ENCODE measurements around the gene EDIL3.

- TF ChIP-seq, protein P1, sequence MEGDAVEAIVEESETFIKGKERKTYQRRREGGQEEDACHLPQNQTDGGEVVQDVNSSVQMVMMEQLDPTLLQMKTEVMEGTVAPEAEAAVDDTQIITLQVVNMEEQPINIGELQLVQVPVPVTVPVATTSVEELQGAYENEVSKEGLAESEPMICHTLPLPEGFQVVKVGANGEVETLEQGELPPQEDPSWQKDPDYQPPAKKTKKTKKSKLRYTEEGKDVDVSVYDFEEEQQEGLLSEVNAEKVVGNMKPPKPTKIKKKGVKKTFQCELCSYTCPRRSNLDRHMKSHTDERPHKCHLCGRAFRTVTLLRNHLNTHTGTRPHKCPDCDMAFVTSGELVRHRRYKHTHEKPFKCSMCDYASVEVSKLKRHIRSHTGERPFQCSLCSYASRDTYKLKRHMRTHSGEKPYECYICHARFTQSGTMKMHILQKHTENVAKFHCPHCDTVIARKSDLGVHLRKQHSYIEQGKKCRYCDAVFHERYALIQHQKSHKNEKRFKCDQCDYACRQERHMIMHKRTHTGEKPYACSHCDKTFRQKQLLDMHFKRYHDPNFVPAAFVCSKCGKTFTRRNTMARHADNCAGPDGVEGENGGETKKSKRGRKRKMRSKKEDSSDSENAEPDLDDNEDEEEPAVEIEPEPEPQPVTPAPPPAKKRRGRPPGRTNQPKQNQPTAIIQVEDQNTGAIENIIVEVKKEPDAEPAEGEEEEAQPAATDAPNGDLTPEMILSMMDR (IDR thresholded peaks at IDR 0.05; ENCODE audit: low read length) = no peak
- TF ChIP-seq EZH2 (IDR thresholded peaks at IDR 0.05; ENCODE audit: borderline replicate concordance, low read length) = no peak
Measured at GRCh38 chr5:83946516-83946915, 438.2 kb downstream of the EDIL3 start.

All from OCI-LY1 (cell line).